OCI-LY1 (cell line): Measurements from ENCODE around the gene CLIP3.

Source experiments
- EZH2 ChIP-seq: fragments of 200-600 bp; sonication (generic), shearing (Covaris generic); IDR thresholded peaks from 2 replicates; pipeline ENCODE4 v1.8.0; 2017; ENCODE audit warnings: borderline replicate concordance, mixed run types, mild to moderate bottlenecking, antibody characterized with exemption, low read length, moderate library complexity, mixed read lengths
- TF ChIP-seq, protein P1 (sequence below): fragments of 200-600 bp; sonication (generic), shearing (Covaris generic); IDR thresholded peaks from 2 replicates; pipeline ENCODE4 v1.5.1; 2017; ENCODE audit warnings: mild to moderate bottlenecking, antibody characterized with exemption, low read length, moderate library complexity, mixed read lengths

DNA sequence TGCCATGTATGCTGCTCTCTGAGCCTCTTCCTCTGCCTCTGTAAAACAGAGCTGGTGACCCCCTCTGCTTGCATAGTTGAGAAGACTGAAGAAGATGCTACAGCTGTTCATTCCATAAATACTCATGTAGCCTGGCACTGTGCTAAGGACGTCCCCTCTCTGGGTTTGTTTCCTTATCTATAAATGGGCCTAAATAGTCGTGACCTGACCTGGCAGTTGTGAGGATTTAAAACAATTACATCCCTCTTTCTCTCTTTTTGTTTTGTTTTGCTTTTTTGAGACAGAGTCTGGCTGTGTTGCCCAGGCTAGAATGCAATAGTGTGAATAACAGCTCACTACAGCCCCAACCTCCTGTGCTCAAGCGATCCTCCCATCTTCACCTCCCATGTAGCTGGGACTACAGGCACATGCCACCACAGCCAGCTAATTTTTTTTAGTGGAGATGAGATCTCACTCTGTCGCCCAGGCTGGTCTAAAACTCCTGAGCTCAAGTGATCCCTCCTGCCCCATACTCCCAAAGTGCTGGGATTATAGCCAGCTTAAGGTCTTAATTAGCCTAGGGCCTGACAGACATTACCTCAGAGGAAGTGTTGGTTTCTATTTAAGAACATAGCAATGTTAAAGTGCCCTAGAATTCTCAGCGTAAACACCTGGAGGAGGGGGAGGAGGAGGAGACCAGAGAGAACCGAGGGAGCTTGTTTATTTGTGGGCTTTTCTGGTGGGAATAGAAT, 26.7 kb upstream of the CLIP3 start:
- TF ChIP-seq, protein P1, sequence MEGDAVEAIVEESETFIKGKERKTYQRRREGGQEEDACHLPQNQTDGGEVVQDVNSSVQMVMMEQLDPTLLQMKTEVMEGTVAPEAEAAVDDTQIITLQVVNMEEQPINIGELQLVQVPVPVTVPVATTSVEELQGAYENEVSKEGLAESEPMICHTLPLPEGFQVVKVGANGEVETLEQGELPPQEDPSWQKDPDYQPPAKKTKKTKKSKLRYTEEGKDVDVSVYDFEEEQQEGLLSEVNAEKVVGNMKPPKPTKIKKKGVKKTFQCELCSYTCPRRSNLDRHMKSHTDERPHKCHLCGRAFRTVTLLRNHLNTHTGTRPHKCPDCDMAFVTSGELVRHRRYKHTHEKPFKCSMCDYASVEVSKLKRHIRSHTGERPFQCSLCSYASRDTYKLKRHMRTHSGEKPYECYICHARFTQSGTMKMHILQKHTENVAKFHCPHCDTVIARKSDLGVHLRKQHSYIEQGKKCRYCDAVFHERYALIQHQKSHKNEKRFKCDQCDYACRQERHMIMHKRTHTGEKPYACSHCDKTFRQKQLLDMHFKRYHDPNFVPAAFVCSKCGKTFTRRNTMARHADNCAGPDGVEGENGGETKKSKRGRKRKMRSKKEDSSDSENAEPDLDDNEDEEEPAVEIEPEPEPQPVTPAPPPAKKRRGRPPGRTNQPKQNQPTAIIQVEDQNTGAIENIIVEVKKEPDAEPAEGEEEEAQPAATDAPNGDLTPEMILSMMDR: no peak
- no peak for TF ChIP-seq EZH2
